Gastrocnemius medialis (tissue), 4 donors: ENCODE results near the gene CD8B2. TPM values are rescaled to one million over a fixed set of nuclear protein-coding genes. Genes with fewer than 3 reads are reported as not detected.
"Not testable (repeated sequence)": the region's sequence is repeated elsewhere in the genome, so short reads cannot be mapped to it uniquely, and the experiment has no call there.

Experiments
- ATAC-seq, 2 donors: fragments of 150-250 bp; one replicate each; pipeline ENCODE4 v1.9.1; 2016
- DNase-seq, 2 donors: peaks; one replicate each; pipeline ENCODE4 v3.0.0-alpha.2; 2019
- H3K27ac ChIP-seq, 4 donors: fragments of 200-600 bp; sonication (generic); 1 replicate in 1 of 4; 2 replicates in 3 of 4; pipeline ENCODE4 v1.5.1; 2016 to 2018; ENCODE audit warnings: mild to moderate bottlenecking in 2 of 4, moderate library complexity in 1 of 4
- H3K27me3 ChIP-seq, 3 donors: fragments of 200-600 bp; sonication (generic) in 2 of 3; 1 replicate in 1 of 3; 2 replicates in 2 of 3; pipeline versions ENCODE4 v1.5.1 to v1.6.0; 2016 to 2019; ENCODE audit warnings: mild to moderate bottlenecking in 1 of 3, moderate library complexity in 1 of 3
- H3K36me3 ChIP-seq, 2 donors: fragments of 200-600 bp; sonication (generic) in 1 of 2; one replicate each; pipeline ENCODE4 v1.5.1; 2017 to 2018
- H3K4me1 ChIP-seq, 2 donors: fragments of 200-600 bp; sonication (generic) in 1 of 2; one replicate each; pipeline ENCODE4 v1.5.1; 2016 to 2017; ENCODE audit warnings: mild to moderate bottlenecking in 2 of 2
- H3K4me3 ChIP-seq, 4 donors: fragments of 200-600 bp; sonication (generic) in 3 of 4; 1 replicate in 1 of 4; 2 replicates in 3 of 4; pipeline ENCODE4 v1.5.1; 2016 to 2019; ENCODE audit warnings: mild to moderate bottlenecking in 2 of 4
- H3K9me3 ChIP-seq, 3 donors: fragments of 200-600 bp; sonication (generic) in 2 of 3; 1 replicate in 1 of 3; 2 replicates in 2 of 3; pipeline ENCODE4 v1.5.1; 2016 to 2019
- in situ Hi-C, 4 donors: fragments of 200-750 bp; cut with MboI; loops; one replicate each; pipeline versions ENCODE4 v1.15.0 to v1.8.0; 2017; ENCODE audit warnings: low sequenced_read_pairs in 4 of 4
- intact Hi-C: fragments of 100-400 bp; cut with DNase I; formaldehyde crosslinking; loops from one replicate; pipeline ENCODE4 v1.15.1; 2023; ENCODE audit warnings: low total_unique reads
- total RNA-seq, 4 donors: library from RNA; depleted of rRNA; stranded (reverse); fragments of >200 nt; gene quantifications; one replicate each; pipeline versions ENCODE4 v1.1.0 to v1.2.3, GENCODE V29; 2016

The CD8B2 gene
- total RNA-seq, 4 donors from 2014 or later: 0.07 TPM; not detected in 3

DNA sequence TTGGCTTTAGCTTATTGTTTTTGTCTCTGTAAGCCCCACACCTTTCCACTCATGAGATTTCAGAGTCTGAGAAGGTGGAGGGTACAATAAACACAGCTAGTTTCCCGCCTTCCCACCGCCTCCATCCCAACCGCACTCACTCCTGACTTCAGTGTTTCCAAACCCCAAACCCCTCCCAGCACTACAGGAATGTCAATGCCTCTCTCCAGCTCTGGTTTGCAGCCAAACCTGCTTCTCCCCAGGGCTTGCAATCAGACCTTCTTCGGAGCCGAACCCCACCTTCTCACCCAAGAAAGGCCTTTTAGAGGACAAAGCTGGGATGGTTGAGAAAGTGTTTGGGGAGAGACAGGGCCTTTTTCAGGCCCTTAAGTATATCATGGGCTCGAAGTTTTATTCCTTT lies 5.7 kb downstream of the CD8B2 start:
- DNase-seq, H3K4me3 ChIP-seq, intact Hi-C loops, H3K36me3 ChIP-seq, H3K27ac ChIP-seq, H3K27me3 ChIP-seq, in situ Hi-C loops, H3K4me1 ChIP-seq, ATAC-seq, H3K9me3 ChIP-seq: not testable (repeated sequence)

DNA sequence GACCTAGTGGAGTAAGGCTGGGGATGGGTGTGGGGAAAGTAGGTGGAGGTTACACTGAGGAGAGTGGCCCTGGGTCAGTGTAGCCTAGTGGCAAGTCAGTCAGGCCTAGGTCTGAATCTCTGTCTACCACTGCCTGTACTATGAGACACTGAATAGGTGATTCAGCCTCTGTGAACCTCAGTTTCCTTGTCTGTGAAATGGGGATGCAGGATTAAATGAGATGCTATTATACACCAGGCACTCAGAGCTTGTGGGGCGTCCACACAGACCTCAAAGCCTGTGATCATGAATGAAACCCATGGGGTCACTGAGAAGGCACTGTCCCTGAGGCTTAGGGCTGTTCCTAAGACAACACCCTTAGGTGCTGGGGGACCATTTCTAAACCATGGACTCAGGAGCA lies 11.4 kb downstream of the CD8B2 start:
- ATAC-seq, DNase-seq, in situ Hi-C loops, H3K4me3 ChIP-seq, H3K4me1 ChIP-seq, H3K36me3 ChIP-seq, intact Hi-C loops, H3K27ac ChIP-seq, H3K9me3 ChIP-seq, H3K27me3 ChIP-seq: not testable (repeated sequence)

DNA sequence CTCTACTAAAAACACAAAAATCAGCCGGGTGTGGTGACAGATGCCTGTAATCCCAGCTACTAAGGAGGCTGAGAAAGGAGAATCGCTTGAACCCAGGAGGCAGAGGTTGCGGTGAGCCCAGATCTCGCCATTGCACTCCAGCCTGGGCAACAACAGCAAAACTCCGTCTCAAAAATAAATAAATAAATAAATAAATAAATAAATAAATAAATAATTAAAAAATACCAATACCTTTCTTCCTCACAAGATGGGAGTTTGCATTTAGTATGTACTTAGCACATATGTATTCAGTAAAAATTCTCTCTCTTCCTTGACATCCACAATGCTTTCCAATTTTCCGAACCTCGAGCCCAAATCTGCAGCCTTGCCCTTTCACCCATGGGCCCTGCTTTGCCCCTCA lies 13.2 kb downstream of the CD8B2 start:
- H3K27ac ChIP-seq, H3K36me3 ChIP-seq, ATAC-seq, H3K27me3 ChIP-seq, H3K9me3 ChIP-seq, intact Hi-C loops, H3K4me3 ChIP-seq, in situ Hi-C loops, H3K4me1 ChIP-seq, DNase-seq: not testable (repeated sequence)

DNA sequence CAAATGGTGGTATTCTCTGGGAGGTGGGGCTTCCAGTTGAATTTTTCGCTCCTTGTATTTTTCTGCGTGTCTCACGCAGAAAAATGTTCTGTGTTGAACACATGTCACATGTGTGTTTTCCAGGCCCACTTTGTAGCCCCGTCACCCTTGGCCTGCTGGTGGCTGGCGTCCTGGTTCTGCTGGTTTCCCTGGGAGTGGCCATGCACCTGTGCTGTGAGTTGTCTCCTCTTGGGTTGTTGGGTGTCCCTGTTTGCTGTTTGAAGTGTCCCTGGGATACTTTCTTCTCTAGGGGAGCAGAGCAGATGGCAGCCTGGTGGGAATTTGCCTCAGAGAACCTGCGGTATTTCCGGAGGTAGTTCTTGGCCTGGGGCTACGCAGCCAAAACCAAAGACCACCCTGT lies 15.2 kb downstream of the CD8B2 start:
- H3K9me3 ChIP-seq, ATAC-seq, intact Hi-C loops: not testable (repeated sequence)

DNA sequence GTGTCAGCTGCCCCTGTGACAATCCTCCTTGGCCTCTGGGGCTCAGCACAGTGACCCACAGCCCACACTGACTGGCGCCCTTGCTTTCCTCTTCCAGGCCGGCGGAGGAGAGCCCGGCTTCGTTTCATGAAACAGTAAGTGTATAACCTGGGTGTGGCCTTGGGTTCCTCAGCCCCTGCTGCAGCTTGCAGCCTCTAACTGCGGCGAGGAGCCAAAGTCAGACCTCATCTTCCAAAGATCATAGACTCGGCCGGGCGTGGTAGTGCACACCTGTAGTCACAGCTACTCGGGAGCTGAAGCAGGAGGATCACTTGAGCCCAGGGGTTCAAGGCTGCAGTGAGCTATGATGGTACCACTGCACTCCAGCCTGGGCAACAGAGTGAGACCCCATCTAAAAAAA lies 17.0 kb downstream of the CD8B2 start:
- H3K4me3 ChIP-seq, H3K27me3 ChIP-seq, intact Hi-C loops, H3K27ac ChIP-seq, ATAC-seq, DNase-seq, H3K36me3 ChIP-seq, in situ Hi-C loops, H3K4me1 ChIP-seq, H3K9me3 ChIP-seq: not testable (repeated sequence)

More for the DNA sequence above, 15.2 kb downstream of the CD8B2 start:
- H3K4me3 ChIP-seq, in situ Hi-C loops, H3K27ac ChIP-seq, H3K36me3 ChIP-seq, DNase-seq, H3K27me3 ChIP-seq, H3K4me1 ChIP-seq: not testable (repeated sequence)

DNA sequence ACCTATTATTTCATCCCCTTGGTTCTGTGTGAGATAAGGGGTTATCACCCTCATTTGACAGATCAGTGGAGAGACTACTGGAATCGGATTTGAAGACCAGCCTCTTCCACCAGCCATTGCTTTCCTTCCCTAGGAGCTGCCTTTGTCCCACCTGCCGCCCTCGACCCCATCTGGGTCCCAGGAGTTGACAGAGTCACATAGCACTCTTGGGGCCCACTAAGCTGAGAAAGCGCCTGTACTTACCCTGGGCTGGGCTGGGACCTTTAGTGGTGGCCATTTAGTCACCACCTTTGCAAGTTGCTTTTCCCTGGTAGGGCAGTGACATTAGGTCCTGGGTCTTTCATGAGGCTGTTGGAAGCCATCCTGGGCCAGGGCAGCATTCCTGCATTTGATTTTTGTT lies 17.6 kb downstream of the CD8B2 start:
- intact Hi-C loops, H3K9me3 ChIP-seq, H3K4me3 ChIP-seq, H3K27me3 ChIP-seq, H3K4me1 ChIP-seq, in situ Hi-C loops, H3K27ac ChIP-seq, DNase-seq, ATAC-seq, H3K36me3 ChIP-seq: not testable (repeated sequence)

DNA sequence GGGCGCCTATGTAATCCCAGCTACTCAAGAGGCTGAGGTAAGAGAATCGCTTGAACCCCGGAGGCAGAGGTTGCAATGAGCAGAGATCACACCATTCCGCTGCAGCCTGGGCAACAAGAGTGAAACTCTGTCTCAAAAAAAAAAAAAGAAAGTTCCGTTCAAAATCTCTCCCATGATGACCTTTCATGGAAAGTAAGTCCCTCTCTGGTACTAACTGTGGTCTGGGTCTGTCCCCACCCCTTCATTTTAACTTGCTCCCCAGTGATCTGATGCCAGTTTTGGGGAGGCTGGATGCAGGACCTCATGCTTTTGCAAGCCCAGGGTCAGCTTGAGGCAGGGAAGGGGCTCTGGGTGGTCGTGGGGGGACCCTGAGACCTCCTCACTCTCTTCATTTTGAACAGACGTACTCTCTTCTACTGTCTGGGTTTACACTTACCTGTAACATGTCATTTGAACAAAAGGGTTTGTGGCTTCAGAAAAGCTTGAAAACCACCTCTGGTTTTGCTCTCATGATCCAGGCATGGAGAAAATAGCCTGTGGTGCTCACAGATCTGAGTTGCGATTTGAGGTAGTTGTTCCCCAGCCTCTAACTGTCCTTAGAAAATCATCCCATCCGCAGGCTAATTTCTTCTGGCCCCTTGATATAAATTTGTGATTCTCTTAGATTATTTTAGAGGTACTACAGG lies 19.0 kb downstream of the CD8B2 start:
- H3K4me1 ChIP-seq, ATAC-seq, H3K9me3 ChIP-seq, intact Hi-C loops, H3K27me3 ChIP-seq, H3K36me3 ChIP-seq, H3K27ac ChIP-seq, DNase-seq, in situ Hi-C loops, H3K4me3 ChIP-seq: not testable (repeated sequence)

DNA sequence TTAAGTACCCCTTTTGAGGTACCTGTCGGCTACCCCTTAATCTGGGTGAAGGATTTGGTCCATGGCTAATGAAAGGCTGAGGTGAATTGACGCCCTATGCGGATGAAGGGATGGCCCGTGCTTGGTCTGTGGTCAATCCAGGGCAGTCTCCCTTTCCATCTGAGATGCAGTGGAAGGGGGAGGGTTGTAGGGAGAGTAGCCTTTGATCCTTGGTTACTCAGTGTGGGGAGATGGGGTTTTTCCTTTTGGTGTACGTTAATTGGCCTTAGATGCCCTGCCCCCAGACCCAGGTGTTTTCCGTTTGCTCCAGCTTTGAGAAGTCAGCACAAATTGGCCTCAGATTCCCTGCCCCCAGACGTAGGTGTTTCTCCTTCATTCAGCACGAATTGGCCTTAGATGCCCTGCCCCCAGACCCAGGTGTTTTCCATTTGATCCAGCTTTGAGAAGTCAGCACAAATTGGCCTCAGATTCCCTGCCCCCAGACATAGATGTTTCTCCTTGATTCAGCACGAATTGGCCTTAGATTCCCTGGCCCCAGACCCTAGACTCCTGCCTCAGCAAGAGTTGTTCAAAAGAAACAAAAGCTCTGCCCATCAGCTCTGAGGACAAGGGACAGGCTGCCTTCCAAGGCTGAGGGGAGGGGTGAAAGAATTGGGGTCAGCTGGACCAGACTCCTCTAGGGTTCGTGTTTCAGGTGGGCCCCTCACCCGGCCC lies 21.7 kb downstream of the CD8B2 start:
- DNase-seq, intact Hi-C loops, H3K9me3 ChIP-seq, H3K27ac ChIP-seq, ATAC-seq, H3K4me1 ChIP-seq, H3K36me3 ChIP-seq, H3K27me3 ChIP-seq, in situ Hi-C loops, H3K4me3 ChIP-seq: not testable (repeated sequence)

DNA sequence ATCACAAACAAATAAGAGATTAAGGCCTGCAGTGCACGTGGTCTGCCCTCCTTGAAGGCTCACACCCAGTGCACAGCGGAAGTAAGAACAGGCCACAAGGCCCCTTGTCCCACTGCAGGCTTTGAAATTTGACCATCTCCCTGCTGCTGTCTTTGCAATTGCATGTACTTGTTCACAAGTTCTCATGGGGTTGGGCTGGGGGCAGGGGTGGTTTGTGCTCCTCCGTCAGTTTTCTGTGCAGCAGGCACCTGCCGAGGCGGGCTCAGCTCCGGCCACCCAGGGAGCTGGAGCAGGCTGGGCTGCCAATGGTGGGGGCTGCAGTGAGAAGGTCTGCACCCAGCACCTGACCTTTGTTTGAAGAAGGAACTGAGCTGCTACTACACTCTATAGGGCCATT lies 22.2 kb downstream of the CD8B2 start:
- in situ Hi-C loops, DNase-seq, H3K4me3 ChIP-seq, ATAC-seq, H3K9me3 ChIP-seq, intact Hi-C loops, H3K4me1 ChIP-seq, H3K36me3 ChIP-seq, H3K27me3 ChIP-seq, H3K27ac ChIP-seq: not testable (repeated sequence)

DNA sequence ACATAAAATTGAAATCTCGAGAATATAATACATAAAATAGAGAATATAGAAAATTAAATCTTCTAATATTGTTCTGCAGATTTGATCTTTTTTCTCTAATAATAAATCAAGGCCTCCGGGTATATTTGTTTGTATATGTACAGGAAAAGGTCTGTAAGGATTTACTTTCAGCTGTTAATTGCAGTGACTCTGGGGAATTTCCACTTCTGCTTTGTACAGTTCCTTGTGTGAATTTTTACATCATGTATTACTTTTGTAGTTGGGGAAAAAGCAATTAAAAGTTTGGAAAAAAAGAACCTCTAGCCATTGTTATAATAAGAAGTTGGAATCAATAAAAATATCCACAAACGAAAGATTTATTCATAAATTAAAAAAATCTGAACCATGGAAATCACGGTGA lies 23.6 kb downstream of the CD8B2 start:
- ATAC-seq, H3K9me3 ChIP-seq, intact Hi-C loops, H3K36me3 ChIP-seq, H3K4me3 ChIP-seq, H3K27ac ChIP-seq, DNase-seq, H3K27me3 ChIP-seq, in situ Hi-C loops, H3K4me1 ChIP-seq: not testable (repeated sequence)

DNA sequence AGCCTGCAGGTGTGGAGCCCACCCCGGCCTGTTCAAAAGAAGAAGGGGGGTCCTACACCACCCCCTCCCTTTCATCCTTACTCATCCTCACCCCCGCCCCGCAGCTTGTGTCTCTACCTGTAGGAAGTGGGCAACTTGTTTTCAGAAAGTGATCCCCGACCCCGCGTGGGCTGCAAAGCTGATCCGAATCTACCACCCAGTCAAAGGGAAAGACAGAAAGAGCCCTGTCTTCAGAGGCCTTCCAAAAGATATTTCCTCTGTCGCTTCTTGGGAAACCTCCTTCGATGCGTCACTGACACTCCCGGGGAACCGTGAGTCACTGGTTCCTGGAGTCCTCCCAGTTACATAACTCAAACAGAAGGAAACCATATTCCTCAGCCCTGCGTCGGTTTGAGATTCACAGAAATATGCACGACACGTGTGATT lies 24.3 kb downstream of the CD8B2 start:
- ATAC-seq (peak; percentile 99), DNase-seq (peak; percentile 45 to 70)
- H3K36me3 ChIP-seq, H3K4me1 ChIP-seq, H3K27ac ChIP-seq, H3K4me3 ChIP-seq, in situ Hi-C loops, intact Hi-C loops, H3K9me3 ChIP-seq, H3K27me3 ChIP-seq: not testable (repeated sequence)

DNA sequence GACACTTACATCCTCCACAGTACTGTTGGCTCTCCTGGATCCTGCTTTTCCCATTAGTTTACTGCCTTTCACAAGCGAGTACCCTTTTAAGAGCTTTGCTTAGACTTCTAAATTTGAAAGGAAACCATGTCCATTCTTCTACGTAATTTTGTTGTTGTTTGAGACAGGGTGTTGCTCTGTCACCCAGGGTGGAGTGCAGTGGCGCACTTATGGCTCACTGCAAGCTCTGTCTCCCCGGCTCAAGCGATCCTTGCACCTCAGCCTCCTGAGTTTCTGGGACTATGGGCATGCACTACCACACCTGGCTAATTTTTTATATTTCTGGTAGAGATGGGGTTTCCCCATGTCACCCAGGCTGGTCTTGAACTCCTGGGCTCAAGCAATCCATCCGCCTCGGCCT lies 24.8 kb downstream of the CD8B2 start:
- H3K9me3 ChIP-seq, in situ Hi-C loops, H3K4me3 ChIP-seq, DNase-seq, ATAC-seq, H3K36me3 ChIP-seq, H3K27me3 ChIP-seq, H3K27ac ChIP-seq, H3K4me1 ChIP-seq, intact Hi-C loops: not testable (repeated sequence)
